ENCODE measurements around the gene RAB9A.

Gene RAB9A

DNA sequence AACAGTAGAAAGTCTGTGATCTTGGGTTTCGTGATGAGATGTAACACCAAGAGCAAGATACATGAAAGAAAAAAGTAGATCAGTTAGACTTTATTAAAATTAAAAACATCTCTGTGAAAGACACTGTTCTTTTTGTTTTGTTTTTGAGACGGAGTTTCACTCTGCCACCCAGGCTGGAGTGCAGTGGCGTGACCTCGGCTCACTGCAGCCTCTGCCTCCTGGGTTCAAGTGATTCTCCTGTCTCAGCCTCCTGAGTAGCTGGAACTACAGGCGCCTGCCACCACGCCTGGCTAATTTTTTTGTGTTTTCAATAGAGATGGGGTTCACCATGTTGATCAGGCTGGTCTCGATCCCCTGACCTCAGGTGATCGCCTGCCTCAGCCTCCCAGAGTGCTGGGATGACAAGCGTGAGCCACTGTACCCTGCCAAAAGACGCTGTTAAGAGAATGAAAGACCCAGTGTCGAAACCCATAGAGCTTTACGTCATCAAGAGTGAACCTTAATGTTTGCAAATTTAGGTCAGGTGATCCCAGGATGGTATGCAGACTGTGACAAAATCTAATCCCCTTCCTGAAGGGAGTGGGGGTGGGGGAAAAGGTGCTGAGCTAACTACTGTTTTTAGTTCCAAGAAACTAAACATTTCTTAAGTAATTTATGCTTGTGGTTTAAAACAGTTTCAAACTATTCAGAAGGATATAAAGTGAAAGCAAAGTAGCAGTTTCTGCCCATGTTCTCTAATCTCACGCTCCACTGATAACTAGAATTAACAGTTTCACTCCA lies 53.7 kb downstream of the RAB9A start:
- DNase-seq (ENCODE audit: extremely low read depth in 1 of 2, low read depth in 1 of 2), result no peak

GRCh38 chrX:13747836-13748235 lies 58.9 kb downstream of the RAB9A start:
- DNase-seq (ENCODE audit: extremely low read depth in 1 of 2, low read depth in 1 of 2), result peak in 1 of 2 donors; percentile 8

DNA sequence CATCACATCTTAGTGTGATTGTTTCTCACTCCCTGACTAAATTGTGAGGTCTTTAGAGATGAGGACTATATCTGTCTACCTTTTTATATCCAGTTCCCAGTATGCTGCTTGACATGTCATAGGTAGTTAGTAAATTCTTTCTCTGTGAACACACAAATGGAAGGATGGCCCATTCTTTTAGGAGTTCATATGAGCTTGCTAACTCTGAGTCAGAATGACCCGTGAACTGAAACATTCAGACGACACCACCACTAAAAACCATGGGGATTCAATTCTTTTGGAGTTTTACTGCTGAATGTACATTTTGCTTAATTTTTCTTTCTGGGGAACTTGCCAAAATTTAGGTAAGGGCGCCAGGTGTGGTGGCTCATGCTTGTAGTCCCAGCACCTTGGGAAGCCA lies 59.6 kb downstream of the RAB9A start:
- DNase-seq (ENCODE audit: extremely low read depth in 1 of 2, low read depth in 1 of 2), result no peak

- no peak for DNase-seq (ENCODE audit: extremely low read depth in 1 of 2, low read depth in 1 of 2)
Measured at GRCh38 chrX:13750204-13750603, 61.3 kb downstream of the RAB9A start.

DNA sequence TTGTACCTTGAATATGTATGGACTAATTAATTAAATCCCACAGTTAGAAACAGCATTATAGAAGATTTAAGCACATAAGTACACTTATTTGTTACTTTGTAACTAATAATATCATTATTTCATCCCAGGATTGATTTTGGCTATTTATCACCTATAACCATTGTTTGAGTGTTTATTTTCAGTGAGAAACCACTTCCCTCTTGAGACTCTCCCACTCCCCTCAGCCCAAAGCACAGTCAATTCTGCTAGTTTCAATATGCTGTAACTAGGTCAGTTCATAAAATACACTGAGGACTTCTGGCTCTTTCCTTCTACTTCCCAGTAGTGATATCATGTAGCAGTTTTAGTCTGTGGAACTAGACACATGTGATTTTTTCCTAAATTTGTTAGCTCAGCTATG lies 61.9 kb downstream of the RAB9A start:
- no peak for DNase-seq (ENCODE audit: extremely low read depth in 1 of 2, low read depth in 1 of 2)

DNA sequence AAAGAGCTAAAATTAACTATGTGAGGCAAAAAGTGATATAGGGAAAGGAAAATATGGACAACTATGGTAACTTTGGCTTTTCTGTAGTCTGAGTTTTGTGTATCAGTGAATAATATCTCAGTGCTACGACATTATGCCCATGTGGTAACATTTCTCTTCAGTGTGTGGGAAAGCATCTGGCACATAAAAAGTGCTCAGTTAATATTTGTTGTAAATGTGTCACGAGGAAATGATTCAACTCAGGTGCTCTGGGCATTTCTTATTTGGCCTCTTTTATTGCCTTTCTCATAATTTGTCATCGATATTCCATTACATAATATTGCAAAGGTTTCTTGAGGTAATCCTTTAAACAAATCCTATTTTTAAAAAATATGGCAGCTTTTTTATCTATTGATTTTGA lies 63.2 kb downstream of the RAB9A start:
- DNase-seq (ENCODE audit: extremely low read depth in 1 of 2, low read depth in 1 of 2), result no peak

DNA sequence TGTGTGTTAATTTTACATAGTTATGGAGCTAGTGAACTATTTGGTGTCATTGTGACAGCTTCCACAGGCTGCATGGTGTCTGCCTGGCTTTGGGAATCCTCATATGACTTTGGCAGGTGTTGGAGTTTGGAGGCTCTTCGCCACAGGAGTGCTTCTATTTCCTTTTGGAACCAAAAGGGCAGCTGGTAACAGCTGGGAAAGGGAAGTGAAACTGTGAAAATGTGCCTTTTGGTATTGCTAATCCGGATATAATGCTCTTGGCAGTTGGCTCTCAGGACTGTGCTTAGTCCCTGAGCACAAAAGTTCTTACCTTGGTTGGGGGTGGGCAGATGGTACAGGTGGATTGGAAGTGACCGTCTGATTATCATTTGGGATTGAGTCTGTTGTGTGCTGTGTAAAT lies 63.7 kb downstream of the RAB9A start:
- DNase-seq (ENCODE audit: extremely low read depth in 1 of 2, low read depth in 1 of 2), result no peak

GRCh38 chrX:13754765-13755164 lies 65.8 kb downstream of the RAB9A start:
- no peak for DNase-seq (ENCODE audit: extremely low read depth in 1 of 2, low read depth in 1 of 2)

DNA sequence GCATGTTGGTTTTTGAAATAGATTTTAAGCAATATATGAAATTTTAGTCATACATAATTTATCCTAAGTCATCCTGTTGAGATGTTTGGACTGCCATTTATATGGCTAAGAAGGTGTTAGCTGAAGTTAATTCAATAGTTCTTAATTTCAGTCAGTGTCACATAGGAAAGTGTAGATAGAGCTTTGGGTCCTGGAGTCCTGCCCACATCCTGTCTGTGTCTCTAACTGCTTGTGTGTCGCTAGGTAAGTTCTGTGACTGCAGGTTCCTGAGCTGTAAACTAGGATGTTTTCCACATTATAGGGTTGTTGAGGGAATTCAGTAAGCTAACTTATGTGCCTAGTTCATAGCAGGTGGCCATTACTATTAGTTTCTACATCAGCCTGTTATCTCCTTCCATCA lies 66.3 kb downstream of the RAB9A start:
- no peak for DNase-seq (ENCODE audit: extremely low read depth in 1 of 2, low read depth in 1 of 2)

DNA sequence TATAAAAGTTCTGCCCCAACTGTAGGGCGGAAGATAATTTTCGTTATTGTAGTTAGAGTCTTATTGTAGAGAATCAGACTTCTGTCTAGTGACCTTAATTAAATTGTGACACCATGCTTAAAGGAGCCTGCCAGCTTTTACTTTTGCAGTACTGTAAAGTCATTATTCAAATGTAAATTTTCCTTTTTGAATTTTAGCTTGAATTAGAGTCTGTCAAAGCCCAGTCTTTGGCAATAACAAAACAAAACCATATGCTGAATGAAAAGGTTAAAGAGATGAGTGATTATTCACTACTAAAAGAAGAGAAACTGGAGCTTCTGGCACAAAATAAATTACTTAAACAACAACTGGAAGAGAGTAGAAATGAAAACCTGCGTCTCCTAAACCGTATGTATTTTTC lies 67.5 kb downstream of the RAB9A start:
- DNase-seq (ENCODE audit: extremely low read depth in 1 of 2, low read depth in 1 of 2), result no peak

- no peak for DNase-seq (ENCODE audit: extremely low read depth in 1 of 2, low read depth in 1 of 2)
Measured at GRCh38 chrX:13759152-13759718, 70.3 kb downstream of the RAB9A start.

Data from activated CD8-positive, alpha-beta memory T cell treated with anti-CD3 and anti-CD28 coated beads for 1 hour (primary cell).